Stimulated activated CD4-positive, alpha-beta T cell treated with anti-CD3 and anti-CD28 coated beads, Interleukin-15, amount 100 ng/mL, for 24 hours (primary cell): ENCODE data around the gene BMPER.

Experiments
- DNase-seq: peaks from one replicate; pipeline ENCODE4 v3.0.0-alpha.2; 2020

BMPER gene

DNA sequence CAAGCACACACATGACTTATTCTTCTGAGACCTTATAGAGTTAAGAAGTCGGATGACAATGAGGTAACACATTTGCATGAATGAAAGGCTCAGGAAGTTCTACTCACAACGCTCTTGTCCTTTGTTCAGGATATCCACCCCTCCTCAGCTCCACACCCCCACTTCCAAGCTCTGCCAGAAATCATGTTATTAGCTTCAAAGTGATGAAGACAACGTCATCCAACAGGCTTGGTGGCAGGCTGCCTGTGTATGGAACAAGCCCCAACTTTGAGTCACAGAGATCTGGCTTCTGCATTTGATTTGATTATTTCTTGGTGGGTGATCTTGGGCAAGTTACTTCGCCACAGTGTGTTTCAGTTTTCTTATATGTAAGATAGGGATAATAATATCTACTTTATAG, 12.4 kb upstream of the BMPER start:
- no peak for DNase-seq

DNA sequence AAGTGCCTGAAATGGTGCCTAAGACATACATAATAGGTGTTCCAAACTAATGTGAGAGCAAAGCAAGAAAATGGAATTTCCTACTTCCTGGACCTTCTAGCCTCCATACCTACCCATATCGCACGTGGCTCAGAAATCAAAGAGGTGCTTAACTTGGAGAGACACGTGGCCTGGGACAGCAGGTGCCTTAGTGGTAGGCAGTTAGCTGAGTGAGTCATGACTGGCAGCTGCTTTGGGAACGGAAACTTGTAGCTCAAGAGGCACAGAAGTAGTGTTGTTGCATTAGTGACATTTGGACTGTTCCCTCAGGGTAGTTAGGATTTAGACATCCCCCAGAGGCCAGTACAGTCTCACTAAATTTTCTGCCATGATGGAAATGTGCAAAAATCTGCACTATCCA, 12.0 kb upstream of the BMPER start:
- DNase-seq = no peak

DNA sequence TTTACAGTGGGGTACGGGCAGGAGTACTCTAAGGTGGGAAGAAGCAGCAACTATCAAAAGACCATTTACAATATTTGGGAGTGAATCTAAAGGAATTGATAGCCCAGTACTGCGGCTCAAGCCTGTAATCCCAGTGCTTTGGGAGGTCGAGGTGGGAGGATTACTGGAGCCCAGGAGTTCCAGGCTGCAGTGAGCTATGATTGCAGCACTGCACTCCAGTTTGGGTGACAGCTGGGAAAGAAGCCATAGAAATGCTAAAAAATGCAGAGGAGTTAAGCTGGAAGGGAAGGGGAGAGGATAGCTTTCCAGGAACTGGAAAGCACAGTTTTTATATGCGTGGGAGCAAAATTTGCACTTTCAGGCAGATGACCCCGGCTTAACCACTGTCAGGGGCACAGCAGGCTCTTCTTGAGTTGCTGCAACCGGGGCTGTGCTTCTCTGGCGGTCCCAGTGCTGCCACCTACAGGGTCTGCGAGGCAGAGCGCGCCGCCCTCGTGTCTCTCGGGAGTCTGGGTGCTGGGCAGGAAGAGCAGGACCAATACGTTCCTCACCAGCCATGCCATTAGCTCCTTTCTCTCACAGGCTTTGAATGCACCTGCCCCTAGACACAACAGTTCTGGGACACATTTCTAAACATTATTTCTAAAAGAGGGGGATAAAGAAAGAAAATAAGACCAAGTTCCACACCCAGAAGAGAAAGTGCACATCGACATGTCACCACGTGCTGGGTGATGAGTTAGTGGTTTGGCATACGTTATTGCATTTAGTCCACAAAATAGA, 10.1 kb upstream of the BMPER start:
- DNase-seq = peak; percentile 83

DNA sequence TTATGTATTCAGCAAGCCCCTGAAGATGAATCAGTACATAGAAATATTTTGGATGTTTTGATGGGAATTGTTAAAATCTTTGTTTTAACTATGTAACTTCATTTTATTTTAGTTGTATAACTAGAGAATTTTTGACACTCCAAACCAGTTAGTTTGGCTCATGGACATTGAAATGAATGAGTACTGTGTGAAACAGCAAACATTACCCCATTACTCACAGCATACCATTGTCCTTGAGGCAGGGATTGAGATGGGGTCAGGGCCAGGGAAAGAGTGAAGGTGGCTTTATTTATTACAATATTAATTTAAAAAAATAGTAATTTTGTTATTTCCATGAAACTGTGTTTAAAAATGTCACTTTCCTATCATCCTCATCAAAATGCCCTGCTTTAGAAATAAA, 4.8 kb upstream of the BMPER start:
- DNase-seq = no peak

DNA sequence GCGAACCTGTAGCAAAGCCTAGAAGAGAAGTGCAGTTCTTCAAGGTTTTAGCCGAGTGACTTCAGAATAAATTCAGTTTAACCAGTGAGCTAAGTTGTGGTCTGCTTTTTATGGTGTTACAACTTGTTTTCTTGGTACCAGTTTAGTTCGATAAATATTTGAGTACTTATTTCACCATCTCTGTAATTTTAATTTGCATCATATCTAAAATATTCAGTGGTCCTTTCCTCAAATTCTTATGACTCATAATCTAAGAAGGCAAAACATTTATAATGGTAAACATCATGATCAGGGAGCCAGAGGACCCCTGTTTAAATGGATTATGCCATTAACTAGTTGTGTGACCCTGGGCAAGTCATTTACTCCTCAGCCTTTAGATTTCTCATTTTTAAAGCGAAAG, 4.1 kb upstream of the BMPER start:
- DNase-seq = no peak

DNA sequence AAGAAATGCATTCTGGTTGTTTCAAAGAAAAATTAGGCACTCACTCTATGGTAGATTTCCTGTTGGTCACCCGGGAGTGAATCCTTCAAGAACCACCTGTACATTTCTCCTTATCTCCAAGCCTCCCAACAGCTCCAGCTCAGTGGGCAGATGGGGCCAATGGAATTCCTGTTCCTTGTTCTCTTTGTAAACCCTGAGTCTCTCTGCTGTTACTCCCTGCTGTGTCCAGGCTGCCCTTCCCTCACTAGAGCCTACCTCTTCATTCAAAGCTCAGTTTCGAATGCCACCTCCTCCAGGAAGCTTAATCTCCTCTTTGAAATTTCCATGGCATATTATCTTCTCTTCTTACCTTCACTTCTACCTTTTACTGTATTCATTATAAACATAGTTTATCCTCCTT, 3.5 kb upstream of the BMPER start:
- no peak for DNase-seq

DNA sequence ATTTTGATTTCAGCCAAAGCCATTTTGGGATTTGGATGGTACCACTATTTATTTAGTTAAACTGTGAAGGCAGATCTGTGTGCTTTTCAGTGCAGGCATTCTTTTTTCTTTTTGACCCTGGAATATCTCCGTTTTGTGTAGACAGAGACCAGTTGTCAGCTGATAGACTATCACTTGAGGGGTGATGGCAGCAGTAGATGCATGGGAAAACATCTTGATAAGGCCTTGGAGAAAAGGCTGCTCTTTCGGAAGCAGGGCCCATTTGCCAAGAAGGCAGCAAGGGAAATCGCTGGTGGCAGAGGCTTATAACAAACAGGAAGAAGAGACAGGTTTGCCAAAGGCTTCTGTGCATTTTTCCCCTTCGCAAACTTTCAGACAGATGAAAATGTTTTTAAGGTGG, 2.6 kb upstream of the BMPER start:
- DNase-seq = no peak

DNA sequence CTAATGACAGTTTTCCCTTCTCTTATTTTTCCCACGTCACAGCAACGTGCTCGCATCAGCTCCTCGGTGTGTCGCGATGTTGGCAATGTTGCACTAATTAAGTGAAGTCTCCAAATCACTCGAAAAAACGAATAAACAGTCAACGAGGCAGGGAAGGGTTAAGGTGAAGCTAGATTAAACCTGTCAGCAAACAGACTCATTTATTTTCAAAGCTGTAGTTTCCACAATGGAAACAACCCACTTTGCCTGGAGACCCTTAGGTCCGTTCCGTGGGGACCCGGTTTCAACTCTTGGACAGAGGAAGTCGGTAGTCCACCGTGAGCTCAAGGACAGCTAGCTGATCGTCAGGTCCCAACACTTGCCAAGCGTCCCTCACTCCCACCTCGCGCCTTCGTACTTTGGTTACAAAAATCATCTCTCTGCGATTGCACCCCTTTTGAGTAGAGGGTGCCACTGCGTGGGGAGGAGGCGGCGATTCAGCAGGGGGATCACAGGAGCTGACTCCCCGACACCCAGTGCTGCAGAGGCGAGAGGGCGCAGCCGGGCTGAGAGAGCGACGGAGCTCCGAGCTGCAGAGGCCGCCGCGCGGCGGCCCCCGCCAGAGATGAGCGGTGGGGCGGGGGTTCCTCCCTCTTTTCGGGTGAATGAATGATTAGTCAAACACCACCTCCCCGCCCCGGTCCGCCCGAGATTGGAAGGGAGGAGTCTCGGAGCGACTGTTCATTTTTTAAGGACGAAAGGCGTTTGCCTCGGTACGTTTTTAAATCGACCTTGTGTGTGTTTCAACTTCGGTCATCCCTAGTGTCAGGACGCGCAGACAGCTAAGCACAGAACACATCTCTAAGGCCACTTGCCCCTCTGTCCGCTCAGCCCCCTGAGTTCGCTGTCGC, 1.3 kb upstream of the BMPER start:
- peak; percentile 63 for DNase-seq

DNA sequence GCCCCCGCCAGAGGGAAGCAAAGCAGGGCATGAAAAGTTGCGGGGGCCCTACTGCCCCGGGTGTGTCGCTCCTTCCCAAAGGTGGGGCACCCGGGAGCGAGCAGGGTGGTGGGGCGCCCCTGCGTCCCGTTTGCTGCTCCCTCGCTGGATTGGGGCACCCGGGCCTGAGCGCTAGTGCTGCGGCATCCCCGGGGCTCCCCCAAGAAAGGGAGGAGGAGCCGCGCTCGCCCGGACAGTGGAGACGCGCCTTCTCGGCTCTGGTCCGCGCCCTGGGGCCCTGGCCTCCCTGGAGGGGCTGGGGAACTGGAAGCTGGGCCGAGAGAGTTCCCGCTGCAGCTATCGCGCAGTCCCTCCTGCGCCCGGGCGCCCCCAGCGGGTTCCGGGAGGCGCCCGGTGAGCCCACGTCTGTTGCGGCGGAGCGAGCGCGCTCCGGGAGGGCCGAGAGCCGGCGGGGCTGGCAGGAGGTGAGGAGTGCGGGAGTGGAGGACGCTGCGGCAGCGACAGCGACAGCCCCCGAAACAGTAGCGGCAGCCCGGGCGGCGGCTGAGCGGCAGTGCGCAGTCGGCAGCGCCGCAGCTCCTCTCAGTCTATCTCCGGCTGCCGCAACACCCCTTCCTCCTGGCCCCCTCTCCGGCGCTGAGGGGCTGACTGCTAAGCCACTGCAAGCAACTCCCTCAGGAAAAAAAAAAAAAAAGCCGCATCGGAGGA, 504 bp upstream of the BMPER start:
- DNase-seq = peak; percentile 35

DNA sequence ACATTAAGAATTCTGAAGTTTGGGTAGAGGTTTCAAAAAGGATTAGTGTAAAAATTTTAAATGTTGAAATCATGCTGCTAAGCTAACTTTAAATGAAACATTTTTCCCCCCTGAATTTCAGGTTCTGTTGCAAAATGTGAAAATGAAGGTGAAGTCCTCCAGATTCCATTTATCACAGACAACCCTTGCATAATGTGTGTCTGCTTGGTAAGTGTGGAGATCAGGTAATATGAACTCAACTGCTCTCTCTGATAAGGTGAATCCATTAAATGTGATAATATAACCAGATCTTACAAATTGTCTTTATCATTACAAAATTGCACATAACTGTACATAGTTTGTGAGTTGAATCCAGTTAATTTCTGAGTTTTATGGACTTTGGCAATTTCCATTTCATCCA, 1.4 kb downstream of the BMPER start:
- DNase-seq = no peak

DNA sequence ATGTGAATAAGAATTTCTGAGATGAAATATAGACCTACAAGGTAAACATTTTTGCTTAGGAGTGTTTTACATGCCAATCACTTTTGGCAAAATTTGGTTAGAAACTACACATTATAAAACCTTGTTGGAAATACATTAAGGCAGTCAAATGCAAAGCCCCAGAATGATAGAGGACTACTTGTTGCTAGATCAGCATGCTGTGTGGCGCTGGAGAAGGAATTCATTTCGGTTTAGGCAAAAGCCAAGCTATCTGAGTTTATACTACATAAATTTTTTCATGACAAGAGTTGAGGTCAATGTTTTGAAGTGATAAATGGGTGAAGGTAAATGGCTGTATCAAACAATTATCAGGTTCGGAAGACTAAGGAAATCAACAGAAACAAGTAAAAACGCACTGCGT, 2.3 kb downstream of the BMPER start:
- DNase-seq = no peak

DNA sequence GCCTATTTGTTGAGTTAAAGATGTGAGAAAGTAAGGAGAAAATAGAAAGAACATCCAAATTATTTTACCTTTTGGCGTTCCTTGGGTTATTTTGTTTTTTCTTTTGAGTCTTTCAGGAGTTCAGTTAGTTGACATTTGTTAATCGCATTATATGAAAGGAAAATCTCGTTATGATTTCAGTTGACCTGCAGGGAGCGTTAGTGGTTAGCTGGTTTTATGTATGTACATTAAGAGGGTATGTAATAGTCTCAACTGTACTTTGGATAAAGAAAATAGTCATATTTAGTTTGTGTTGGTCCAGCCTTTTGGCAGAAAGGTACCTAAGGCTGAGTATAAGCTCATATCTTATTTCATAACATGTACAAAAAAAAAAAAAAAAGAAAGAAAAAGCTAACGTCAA, 4.0 kb downstream of the BMPER start:
- no peak for DNase-seq

DNA sequence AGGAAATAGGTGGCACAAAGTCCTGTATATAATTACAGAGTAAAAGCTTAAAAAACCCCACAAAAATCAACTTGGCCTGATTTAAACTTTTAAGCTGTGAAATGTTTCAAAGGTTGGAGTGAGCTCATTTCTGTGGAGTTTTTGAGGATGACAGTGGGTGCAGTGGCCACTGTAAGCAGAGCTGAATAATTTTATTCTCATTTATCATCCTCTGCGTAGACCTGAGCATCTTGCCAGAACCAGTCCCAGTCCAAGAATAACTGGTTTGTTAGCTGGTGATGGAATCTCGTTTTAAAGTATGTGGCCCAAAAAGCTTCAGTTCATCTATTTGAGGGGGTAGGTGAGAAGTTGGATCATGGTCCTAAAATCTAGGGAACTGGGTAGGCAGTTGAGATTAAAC, 4.4 kb downstream of the BMPER start:
- no peak for DNase-seq

DNA sequence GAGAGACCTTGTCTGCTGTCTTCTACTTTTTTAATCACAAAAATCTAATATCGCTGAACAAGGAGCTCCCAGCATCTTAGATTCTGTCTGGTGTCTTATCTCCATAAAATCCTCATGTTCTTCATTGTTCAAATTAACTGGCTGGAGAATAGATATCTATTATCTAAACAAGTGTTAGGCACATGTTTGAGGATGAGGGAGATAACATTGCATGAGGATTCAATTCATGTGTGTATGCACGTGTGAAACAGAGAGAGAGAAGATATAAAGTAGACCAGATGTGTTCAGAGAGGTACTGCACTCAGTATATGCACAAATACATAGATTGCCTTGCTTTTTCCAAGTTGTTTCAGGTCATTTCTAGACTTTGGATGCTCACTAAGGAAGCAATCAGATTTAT, 5.4 kb downstream of the BMPER start:
- no peak for DNase-seq

DNA sequence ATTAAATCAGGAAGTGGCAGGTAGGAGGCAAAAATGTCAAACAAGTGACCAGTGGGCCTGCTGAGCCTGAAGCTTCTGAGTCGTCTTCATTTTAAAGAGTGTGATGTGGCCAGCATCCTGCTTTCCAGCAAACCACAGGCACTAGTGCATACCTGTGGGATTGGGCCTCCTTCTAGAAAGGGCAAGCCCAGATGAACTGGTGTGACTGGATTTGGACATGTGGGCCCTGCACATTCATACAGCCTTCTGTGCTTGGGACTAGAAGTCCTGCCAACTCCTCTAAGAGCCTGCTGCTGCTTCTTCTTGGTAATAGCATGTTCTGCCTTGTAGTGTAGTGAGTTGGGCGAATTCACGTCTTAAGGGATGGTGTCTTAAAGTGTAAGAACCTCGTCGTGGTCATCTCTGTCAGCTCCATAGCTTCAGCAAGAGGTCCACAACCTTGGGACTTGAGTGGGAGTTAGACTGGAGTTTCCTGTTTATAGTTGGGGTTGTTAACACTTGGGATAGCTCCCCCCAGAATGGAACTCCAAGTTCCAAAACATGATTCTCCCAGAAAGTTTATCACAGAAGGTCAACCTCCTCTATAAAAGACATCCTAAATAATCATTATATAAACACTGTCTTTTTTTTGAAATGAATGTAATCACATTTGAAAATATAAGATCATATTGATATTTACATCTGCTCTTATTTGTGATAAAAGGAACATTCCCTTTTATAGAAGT, 11.2 kb downstream of the BMPER start:
- DNase-seq = no peak

DNA sequence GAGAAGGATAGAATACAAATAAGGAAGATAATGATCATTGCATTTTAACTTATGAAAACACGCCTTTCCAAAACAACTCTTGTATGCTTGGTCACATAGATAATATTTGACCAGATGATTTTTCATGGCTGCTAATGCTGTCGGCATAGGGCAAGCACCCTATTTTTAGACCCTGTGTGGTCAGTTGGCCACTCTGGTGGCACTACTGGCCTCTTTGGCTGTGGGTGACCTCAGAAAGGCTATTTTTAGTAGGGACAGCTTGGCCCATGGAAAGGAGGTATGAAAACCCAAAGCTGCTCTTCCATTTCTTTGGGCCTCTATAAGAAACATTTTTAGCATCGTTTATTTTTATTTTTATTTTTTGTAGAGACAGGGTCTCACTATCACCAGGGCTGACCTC, 12.3 kb downstream of the BMPER start:
- DNase-seq = no peak

DNA sequence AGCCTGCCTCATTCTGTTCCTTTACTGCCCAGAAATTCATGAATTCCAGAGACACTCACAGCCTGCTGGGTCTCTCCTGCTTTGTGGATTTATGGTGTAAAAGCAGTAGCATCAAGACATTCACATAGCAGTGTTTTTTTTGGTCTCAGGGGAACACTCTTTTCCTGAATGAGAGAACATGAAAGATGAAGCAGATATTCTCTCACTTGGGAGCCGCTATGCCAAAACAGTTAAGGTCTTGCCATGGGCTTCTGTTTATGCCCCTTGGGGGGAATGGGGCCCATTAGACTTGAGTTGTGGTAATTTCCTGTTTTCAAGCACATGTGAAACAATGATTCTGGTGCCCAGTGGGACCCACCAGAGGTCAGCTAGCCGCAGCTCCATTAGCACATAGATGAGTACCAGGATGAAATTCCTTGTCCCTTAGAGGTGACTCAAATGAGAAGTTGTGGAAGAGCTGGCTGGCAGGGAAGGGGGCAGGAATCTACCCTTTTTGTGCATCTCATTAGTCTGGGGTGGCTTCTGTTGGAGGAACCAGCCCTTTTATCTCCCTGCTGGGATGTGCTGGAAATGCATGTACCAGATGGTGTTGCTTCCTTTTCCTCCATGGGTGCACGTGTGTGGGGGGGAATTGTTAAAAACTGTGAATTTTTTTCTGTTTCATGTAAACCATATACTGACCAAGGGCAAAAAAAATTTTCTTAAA, 13.3 kb downstream of the BMPER start:
- DNase-seq = no peak

DNA sequence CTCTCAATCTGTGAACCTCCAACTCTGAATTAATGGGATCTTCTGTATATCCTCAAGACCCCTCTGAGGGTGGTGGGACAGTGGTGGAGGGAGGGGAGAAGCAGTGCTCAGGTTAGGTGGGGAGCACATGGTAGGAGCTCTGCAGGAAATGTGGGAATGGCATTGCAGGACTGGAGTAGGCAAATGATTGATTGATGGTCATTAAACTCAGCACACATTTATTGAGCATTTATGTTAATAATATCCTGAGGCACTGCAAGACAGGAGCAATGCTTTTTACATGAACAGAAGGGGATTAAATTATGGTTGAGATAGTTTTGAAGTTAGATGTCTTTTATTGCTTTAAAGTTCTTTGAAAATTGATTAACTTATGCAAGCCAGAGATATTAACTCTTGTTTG, 14.1 kb downstream of the BMPER start:
- no peak for DNase-seq

DNA sequence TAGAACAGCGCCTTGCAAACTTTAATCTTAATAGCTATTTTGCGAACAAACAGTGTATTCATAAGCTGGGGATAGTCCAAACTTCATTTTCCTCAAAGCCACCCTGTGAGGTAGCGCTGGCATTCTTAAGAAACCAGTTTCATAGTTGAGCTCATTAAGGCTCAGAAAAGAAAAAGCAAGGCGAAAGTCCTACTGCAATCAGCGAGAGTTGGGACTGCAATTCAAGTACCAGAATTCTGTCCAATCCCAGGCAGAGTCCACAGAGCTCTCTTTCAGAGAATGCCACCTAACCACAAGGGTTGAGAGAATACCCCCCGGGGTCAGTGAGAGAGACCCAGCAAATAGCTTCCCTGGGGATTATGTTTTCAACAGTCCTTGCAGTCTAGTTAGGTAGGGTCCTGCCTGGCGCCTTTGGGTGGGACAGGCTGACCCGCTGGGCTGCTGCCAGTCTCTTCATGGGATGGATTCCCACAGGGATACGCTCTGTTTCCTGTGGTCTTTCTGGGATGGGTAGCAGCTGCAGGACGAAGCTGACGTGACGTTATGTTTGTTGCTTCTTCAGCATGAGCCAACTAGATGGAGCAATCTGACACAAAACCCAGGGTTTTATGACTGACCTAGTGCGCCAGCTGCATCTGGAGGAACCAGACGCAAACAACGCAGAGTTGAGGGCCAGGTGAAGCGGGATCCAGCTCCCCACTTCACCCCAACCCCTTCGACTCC, 16.0 kb downstream of the BMPER start:
- DNase-seq = no peak

DNA sequence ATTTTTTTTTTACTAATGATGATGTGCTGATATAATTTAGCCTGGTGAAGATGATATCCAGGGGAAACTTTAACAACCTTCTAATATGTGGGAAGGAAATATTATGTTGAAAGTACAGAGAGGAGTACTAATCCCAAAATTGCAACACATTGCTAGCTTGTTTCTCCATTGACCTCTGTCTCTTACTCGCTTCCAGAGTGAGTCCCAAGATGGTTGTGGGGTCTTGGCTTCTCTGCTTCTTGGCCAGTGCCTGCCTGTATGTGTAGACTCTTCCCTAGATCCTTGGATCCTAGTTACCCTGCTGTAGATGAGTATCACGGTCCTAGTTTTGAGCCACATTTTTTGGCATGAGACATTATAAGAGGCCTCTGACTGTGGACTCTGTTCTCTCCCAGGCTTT, 17.5 kb downstream of the BMPER start:
- no peak for DNase-seq

DNA sequence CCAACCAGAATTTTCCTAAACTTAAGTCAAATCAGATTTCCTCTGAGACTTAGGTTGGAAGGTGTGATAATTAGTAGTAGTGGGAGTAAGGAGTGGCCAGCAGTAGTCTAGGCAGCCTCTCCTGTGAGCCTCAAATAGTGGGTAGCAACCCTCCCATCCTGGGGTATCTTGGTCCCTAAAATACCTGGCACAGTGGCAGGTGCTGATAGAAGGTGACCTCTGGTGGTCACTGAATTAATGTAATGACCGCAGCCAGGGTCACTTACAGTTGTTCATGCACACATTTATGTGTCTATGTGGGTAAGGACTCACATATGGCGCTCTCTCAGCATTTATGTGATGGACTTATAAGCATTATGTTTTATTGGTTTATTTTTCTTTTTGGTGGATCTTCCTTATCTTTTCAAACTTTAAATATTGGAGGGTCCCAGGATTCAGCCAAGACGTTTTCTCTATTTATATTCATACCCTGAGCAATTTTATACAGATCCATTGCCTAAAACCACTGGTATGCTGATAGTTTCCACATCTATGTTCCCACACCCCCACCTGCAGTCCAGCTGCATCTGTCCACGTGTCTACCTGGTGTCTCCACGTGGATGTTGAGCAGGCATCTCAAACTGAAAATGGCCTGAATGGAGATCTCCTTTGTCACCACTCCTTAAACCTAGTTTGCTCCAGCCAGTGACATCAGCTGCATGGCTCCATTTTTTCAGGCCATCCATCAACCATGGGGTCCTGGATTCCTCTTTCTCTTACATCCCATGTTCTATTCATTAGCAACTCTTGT, 18.3 kb downstream of the BMPER start:
- DNase-seq = no peak
